Amygdala (tissue), 56 donors: Measurements from ENCODE around the gene SACM1L.
"Not testable (repeated sequence)": the region's sequence is repeated elsewhere in the genome, so short reads cannot be mapped to it uniquely, and the experiment has no call there.

Experiments
- DNase-seq, 56 donors: peaks; one replicate each; lab custom pipeline; 2025; lab: John Stamatoyannopoulos, UW

Gene SACM1L

DNA sequence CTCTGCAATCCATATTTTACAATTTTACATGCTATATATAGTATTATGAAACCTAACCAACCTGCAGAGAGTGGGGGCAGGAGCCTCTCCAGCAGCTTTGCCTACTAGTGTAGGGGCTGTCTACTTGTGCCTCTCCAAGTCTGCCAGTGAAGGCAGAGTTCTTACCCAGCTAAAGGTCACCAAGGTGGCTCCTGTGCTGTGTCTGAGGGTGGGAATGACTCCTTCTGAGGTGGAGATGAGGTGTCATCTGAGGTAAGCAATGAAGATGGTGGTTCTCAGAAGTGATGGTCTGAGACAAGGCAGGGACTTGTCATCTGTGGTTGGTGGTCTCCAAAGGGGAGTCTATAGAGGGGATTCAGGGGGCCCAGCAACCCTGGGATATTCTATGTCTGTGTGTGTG is 47.5 kb downstream of the SACM1L start:
- DNase-seq: no peak

DNA sequence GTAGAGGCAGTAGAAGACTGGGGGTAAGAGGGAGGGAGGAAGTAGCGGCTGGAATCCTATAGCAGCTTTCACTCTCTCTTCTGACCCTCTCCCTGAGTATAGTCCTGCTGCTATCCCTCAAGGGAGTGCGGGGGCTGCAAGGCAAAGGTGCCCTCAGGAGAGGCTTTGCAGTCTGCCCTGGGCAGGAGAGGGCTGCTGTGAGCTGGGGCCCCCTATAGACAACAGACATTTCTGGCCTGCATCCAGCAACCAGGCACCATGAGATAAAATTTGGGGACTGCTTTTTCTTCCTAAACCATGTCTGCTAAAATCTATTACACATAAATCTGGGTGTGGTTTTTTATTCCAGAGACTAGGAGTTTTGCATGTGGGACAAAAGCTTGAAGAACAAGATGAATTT is 48.0 kb downstream of the SACM1L start:
- DNase-seq: no peak

DNA sequence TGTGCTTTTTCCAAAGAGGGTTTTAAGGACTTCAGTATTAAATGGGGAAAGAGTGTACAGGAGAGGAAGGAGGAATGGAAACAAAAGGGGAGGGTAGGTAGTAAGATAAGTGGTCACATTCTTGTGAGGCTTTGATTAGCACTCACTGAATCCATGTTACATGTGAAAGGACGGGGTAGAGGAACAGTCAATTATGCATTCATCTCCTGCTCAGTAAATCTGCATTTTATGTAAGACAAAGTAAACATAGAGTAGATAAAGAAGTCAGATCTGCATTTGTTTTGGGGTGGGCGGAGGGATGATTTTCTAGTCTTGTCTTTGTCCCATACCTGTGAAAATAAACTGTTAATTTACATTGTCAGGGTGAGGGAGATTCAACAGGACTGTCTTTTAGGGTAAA is 50.8 kb downstream of the SACM1L start:
- no peak for DNase-seq

DNA sequence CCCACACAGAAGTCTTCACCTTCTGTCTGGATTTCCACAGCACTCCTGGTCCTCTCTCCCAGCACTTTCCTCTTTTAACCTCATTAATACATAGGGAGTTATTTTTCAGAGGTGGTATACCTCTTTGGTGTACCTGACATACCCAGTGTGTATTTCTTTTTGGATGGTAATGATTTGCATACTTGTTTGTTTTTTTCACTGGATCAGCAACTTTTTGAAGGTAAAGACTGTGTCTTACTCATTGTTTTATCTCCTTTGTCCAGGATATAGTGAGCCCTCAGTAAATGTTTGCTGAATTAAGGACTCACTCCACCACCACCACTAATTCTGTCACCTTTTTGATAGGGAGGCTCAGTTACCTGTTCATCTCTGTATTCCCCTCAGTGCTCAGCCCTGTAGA is 52.1 kb downstream of the SACM1L start:
- DNase-seq: no peak

DNA sequence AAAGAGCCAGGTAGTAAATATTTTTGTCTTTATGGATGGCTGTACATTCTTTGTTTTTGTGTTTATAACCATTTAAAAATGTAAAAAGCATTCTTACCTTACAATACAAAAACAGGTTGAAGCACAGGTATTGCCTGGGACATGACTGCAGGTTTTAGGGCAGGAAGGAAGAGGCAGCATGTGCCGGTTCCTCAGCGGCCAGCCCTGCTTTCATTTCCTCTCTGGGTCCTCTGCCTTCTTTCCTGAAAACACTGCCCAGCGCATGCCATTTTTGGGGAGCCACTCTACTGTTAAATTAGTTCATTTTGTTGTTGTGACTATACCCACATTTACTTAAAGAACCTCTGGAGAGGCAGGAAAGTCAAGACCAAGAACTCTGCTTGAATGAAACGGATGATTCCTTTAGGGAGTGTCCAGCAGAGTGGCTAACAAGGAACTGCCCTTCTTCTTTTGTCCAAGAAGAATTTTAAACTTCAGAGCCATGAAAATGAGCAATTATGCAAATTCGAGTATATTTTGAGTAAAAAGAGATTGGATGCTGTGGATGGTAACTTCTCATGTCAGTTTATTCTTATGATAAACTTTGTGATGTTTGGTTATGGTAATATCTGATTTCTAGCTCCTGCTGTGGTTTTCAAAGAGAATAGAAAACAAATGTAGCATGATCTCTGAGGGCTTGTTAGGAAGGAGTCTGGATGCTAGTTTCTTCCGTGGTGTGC is 52.7 kb downstream of the SACM1L start:
- DNase-seq: no peak

DNA sequence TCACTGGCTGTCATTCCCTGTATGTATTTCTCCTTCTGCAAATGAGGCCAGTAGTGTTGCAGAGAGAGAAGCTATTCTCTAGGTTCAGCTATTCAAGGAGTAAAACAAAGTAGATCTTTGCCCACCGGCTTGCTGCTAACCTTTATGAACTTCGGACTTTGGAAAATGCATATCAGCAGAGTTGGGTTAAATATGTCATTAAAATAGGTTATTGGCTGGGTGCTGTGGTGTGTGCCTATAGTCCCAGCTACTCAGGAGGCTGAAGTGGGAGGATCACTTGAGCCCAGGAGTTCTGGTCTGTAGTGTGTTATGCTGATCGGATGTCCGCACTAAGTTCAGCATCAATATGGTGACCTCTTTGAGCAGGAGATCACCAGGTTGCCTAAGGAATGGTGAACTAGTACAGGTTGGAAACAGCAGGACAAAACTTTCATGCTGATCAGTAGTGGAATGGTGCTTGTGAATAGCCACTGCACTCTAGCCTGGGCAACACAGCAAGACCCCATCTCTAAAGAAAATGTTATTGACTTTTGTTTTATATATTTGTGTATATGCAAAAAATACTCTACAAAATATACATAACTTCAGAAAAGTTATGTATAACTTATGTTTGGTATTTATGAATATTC is 53.4 kb downstream of the SACM1L start:
- DNase-seq: no peak

DNA sequence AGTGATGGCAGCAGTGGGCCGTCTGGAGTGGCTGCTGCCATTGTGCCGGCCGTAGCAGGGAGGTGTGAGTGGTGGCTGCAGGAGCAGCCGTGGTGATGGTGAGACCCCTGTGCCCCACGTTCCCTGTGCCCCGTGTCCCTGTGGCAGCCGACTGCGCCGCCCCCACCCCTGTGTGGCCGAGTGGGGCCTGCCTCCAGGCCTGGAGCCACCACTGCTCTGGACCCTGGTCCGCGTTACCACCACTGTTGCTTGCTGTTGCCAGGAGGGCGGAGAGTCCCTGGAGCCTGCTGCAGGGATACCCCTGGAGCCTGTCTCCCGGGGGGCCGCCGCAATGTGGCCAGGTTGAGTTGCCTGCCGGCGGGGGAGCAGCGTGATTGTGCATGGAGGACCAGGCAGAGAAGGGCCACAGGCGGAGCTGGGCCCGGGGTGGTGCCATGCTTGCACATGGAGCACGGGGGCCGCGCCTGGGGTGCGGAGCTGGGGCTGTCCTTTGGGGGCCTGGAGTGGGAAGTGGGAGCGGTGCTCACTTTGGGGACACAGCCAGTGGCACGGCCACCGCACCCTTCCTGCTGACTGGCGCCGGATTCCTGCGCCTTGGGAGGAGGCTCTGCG is 57.1 kb downstream of the SACM1L start:
- no peak for DNase-seq

DNA sequence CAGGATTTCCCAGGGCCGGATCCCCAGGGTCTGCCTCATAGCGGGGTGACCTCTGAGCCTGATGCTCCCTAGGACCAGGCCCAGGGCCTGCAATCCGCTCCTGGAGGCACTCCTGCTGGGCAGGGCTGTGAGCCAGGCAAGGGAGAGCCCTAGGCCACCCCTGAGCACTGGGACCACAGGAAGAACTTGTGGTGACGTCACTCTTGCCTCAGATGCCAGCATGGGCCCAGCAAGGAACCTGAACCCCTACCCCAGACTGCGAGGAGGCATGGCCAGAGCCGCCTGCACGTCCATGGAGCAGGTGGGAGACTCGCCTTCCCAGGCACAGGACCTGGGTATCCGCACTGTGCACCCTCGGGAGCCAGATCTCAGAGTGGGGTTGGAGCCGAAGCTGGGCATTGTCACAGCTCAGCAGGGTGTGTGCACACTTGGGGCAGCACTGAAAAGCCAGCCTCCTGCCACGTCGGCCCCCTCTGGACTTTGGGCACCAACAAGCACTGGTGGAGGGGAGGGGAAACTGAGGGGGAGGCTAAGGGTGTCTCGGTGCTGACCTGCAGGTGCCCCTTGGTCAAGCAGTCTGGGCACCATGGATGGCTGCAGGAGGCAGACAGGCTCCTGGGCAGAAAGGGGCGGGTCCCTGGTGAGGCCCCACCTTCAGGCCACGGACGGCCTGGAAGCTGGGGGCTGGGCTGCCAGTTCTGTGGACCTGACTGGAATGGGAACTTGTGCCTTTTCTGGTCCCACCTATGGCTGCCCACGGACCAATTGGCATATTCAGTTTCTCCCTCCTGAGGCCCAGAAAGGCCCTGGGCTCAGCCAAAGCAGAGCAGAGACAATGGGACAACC is 57.8 kb downstream of the SACM1L start:
- DNase-seq: no peak

DNA sequence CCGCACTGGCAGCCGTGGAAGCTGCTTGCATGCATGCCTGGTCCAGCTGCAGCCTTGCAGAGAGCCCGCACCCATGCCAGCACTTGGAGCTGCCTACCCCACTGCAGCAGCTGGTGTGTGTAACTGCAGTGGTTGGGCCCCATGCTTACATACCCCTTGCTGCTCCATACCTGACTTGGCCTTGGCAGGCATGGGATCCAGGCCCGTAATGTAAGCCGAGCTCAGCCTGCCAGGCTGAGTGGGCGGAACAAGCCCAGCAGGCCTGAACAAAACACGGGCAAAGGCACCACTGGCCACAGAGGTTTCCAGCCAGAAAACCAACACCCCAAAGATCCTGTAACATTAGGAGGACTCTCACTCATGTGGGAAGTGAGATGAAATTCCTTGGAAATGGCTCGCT is 58.9 kb downstream of the SACM1L start:
- DNase-seq: no peak

DNA sequence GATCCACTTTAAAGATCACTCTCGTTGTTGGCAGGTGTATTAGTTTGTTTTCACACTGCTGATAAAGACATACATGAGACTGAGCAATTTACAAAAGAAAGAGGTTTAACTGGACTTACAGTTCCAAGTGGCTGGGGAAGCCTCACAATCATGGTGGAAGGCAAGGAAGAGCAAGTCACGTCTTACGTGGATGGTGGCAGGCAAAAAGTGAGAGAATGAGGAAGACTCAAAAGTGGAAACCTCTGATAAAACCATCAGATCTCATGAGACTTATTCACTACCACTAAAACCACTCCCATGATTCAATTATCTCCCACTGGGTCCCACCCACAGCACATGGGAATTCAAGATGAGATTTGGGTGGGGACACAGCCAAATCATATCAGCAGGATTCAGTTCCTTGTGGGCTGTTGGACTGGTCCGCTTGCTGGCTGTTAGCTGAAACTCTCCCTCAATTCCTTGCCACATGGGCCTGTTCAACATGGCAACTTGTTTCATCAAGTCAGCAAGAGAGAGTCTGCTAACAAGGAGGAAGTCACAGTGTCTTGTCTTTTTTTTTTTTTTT is 59.9 kb downstream of the SACM1L start:
- DNase-seq: not testable (repeated sequence)

DNA sequence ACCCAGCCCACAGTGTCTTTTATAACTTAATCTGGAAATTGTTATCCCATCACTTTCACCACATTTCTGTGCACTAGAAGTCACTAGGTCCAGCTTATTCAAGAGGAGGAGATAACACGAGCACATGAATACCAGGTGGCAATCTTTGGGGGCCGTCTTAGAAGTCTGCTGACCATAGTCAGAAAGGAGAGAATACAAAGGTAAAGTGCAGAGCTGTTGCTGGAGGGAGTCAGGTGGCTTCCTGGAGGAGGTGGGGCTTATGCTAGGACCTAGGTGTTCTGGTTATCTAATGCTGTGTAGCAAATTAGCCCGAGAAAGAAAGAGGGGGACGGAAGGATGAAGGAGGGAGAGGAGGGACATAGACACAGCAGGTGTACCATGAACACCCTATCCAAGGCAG is 60.7 kb downstream of the SACM1L start:
- no peak for DNase-seq

DNA sequence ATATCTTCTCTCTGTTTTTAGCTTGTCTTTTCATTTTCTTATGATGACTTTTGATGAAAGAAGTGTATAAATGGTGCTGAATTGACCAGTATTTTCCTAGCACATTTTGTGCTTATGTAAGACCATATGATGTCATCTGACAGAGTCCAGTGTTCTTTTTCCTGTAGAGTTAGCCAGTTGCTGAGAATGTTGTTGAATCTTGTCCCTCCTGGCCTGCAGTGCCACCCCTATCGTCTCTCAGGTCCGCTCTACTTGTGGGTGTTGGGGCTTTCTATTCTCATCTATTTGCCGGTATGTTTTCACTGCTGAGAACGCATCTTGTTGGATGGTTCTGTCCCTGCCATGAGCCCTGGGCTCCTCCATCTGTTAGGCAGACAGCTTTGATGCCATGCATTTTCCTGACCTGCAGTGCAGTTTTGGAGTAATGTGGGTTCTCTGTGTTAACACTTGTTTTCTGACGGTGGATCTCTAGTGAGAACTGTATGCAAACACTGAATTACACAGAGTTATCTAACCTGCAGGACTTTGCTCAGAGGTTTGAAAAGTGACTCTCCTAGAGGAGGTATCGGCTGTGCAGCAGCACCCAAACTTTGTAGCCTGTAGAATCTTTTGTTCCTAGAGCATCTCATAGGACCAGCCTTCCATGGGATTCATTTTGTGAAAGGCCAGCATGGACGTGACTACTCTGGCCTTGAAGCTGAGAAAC is 62.5 kb downstream of the SACM1L start:
- no peak for DNase-seq

DNA sequence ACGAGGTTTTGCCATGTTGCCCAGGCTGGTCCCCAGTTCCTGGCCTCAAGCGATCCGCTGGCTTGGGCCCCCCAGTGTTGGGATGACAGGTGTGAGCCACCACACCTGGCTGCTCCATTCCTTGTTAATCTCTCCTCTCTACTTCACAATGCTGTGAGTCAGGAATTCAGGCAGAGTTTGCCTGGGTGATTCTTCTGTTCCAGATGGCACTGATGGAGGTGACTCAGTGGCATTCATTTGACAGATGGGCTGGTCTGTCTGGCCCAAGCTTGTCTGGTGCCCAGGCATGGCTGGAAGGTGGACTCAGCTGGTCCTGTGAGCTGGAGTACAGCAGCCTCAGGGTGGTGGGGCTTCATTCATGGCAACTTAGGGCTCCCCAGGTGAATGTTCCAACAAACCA is 63.9 kb downstream of the SACM1L start:
- no peak for DNase-seq

DNA sequence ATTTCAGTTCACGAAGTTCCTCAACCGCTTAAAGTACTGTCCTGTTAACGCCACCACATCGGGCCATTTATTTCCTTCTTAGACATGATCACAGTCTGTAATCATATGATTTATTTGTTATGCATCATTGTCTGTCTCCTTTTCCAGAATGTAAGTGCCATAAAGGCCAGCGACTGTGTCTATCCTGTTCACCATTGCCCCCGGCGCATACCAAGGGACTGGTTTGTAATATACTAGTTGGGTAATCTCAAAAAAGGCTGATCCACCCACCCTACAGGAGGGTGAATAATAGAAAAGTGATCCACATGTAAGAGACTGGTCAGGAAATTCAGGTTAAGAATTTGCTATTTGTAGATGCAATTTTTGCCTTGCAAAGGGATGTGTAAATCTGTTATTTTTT is 65.3 kb downstream of the SACM1L start:
- no peak for DNase-seq

DNA sequence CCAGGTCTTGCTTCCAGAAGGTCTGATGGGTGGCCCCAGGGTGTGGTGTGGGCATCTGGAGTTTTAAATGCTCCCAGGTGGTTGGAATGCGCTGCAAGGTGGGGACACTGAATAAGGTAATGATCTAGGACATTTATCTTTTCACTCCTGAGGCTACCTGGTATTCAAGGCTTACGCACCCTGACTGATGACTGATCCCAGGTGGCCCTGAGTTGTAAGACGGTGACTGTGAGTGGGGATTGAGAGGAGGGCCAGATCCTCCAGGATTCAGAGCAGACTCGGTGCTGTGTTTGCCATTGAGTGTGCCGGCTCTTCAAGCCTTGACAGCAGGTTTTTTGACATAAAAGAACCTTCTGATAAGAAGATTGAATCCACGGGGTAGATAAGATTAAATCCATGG is 66.9 kb downstream of the SACM1L start:
- no peak for DNase-seq

DNA sequence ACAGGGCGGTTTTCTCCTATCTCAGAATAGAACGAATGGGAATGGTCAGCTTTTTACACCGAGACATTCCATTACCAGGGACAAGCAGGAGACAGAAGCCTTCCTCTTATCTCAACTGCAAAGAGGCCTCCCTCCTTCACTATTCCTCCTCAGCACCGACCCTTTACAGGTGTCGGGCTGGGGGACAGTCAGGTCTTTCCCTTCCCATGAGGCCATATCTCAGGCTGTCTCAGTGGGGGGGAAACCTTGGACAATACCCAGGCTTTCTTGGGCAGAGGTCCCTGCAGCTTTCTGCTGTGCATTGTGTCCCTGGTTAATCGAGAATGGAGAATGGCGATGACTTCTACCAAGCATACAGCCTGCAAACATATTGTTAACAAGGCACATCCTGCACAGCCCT is 67.9 kb downstream of the SACM1L start:
- DNase-seq: not testable (repeated sequence)

DNA sequence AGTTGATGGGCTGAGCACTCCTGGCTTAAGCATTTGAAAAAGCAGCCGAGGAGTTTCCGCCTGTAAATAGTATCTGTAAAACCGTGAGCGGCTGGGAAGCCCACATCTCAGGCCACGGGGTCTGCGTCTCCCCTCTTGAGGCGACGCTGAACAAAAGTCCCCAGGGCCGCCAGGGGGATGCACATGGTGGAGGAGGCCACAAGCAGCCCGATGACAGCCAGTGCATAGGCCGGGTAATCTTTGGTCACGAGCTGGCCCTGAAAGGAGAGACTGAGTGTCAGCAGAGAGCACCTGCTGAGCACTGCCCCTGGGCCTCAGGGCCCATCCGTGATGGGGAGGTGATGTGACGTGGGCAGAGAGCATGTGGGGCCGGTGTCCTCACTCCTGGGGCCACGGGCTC is 69.7 kb downstream of the SACM1L start:
- DNase-seq: no peak

DNA sequence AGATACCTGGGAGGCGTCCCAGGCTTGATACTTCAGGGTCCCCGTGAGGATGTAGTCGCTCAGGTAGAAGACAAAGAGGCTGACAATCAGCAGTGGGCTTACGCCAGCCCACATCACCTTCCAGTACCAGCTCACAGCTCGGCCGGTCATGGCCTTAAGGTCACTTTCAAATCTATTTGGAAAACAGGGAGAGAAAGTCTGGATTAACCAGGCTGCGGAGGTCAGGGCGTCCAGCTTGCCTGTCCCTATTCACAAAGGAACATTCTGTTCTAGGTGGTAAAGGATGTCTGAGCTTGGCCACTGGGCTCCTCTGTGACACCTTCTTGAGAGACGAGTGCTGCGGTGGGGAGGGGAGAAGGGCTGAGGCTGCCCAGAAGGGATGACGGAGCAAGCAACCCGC is 70.7 kb downstream of the SACM1L start:
- DNase-seq: no peak

DNA sequence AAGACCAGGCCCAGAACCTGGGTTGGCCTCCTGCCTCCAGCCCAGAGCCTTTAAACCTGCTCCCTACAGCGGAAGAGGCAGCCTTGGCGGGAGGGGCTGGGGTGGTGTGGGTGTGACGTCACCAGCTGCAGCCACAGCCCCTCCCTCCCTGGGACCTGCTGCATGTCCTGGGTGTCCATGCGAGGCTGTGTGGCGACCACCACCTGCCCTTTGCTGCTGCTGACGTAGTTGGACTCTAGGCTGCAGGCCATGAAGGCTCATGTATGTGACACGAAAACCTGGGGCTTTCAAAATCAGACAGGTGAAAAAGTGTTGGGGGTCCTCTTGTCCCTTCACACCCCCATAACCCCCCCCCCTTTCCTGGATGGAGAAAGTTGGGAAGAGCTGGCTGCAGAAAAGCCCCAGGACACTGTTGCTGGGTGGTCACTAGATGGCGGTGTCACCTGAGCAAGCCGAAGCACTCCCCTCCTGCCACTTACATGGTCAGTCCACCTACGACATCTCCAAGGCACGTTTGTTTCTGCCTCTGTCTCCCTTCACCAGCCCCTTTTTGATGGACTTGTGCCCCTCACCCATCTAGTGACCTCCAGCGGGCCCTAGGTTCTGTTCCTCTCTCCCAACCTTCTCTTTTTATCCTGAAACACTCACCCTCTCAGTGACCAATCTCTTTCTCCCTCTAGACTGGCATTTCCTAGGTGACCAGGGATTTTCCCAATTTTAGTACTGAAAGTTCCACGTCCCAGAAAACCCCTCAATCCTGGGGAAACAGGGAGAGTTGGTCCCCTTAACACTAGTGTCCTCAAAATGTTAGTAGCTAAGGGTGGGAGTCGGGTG is 71.9 kb downstream of the SACM1L start:
- peak in 18 of 56 donors; percentile 5 to 37 (median 18) for DNase-seq
